ENCODE measurements around the gene NRL.

NRL gene

GRCh38 chr14:24145219-24145618, 30.5 kb upstream of the NRL start:
- no peak for DNase-seq (ENCODE audit: low read depth in 4 of 4, low spot score in 1 of 4)

- no peak for DNase-seq (ENCODE audit: low read depth in 4 of 4, low spot score in 1 of 4)
These were observed 29.7 kb upstream of the NRL start for GRCh38 chr14:24144451-24144850.

GRCh38 chr14:24143511-24143910, 28.8 kb upstream of the NRL start:
- DNase-seq (ENCODE audit: low read depth in 4 of 4, low spot score in 1 of 4) = no peak

DNA sequence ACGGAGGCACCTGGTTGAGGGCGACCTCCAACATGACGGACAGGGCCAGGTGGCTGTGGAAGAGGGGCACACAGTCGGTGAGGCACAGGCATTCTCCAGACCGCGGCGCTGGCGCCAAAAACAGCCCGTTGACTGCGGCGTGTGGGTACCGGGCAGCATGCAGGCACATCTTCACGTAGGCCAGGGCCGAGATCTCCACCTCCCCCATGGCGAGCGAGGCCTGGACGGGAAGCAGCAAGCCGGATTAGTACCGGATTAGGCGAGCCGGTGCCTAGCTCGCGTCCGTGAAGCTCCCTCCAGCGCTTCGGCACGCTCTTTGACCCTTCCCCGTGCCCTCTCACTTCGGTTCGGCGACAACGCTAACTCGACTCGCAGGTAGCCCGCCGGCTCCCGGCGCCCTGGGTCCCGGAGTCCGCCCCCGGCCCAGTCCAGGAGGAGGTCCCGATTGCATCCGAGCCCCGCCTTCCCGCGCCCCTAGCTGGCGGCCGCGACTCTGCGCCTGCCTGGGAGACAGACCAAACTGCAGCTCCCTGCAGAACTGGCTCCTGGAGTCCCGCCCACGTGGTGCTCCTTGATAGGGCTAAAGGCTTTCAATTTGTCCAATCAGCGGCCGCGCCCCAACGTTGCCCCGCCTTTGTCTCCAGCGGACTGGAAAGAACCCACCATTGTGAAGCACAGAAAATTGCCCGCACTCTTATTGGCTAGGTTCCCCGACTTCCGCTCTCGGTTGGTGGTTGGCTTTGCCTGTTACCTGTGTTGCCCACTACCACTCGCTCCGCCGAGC, 26.5 kb upstream of the NRL start, which contains the start of gene EMC9:
EMC9 (minus strand) TSS at position 495 of the 784 bp plus-strand sequence; CDS start at position 208, 287 bp downstream.
- peak; percentile 97 to 100 (median 98) for DNase-seq (ENCODE audit: low read depth in 4 of 4, low spot score in 1 of 4)

GRCh38 chr14:24139272-24139934, 24.7 kb upstream of the NRL start:
- no peak for DNase-seq (ENCODE audit: low read depth in 4 of 4, low spot score in 1 of 4)

GRCh38 chr14:24138396-24139271, 23.9 kb upstream of the NRL start:
- no peak for DNase-seq (ENCODE audit: low read depth in 4 of 4, low spot score in 1 of 4)

GRCh38 chr14:24137529-24138395, 23.0 kb upstream of the NRL start:
- DNase-seq (ENCODE audit: low read depth in 4 of 4, low spot score in 1 of 4) = no peak

DNA sequence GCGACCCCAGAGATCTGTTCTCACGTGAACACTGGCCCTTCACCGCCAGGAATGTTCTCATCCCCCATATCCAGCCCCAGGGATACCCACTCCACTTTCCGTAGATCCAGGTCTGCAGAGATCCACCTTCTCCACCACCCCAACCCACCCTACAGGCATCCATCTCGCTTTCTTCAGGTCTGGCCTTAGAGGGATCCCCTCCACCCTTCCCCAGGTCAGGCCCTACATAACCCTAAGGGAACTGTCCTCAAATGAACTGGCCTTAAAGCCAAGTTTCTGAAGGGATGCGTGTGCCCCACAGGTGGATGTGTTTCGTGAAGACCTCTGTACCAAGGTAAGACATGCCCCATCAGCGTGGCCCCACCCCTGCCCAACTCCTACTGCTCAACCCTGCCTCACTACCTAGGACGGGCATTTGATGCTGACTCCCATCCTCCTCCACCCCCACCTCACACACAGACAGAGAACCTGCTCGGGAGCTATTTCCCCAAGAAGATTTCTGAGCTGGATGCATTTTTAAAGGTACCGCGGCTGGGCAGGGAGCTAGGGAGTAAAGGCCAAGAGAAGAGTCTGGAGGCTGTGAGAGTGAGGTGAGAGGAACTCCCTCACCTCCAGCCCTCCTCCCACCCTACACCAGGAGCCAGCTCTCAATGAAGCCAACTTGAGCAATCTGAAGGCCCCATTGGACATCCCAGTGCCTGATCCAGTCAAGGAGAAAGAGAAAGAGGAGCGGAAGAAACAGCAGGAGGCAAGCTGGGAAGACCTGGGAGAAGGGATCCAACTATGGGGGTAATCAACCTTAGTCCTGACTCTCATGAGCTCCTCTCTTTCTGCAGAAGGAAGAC, 22.2 kb upstream of the NRL start:
- DNase-seq (ENCODE audit: low read depth in 4 of 4, low spot score in 1 of 4) = no peak

- DNase-seq (ENCODE audit: low read depth in 4 of 4, low spot score in 1 of 4) = peak; percentile 76 to 94 (median 91)
These were observed 21.3 kb upstream of the NRL start, which contains the start of gene PSME1 for GRCh38 chr14:24135834-24136683. Gene PSME1 (plus strand): TSS chr14:24136194. CDS start chr14:24136263, 69 bp downstream.

GRCh38 chr14:24135584-24135833, 20.8 kb upstream of the NRL start:
- no peak for DNase-seq (ENCODE audit: low read depth in 4 of 4, low spot score in 1 of 4)

DNA sequence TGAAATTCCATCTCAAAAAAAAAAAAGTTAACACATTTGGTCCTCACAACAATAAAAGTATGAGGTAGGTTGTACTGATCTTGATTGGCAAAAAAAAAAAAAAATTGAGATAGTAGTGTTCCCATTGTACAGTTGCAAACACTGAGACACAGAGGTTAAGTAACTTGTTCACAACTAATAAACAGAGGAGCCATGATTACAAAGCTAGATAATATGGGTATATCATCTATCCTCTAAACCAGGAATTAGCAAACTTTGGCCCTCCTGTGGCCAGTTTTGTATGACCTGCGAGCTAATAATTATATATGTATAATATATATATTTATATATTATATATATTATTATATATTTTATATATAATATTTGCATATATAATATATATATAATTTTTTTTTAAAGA, 19.0 kb upstream of the NRL start:
- no peak for DNase-seq (ENCODE audit: low read depth in 4 of 4, low spot score in 1 of 4)

DNA sequence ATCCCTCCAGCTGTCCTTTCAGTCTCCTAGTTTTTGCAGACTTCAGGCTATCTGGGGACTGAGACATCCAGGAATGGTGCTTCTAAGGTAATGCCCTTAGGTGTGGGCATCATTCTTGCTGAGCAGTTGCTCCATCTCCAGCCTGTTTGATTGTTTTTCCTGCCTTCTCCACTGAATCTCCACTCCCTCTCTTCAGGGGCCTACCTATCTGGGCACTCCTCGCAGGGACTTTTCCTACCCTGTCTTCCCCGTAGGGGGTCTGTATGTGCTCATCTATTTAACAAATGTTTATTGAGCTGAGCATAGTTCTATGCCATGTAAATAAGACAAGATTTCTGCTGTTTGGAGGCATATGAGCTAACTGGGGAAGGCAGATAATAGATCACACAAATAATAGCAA, 18.2 kb upstream of the NRL start:
- DNase-seq (ENCODE audit: low read depth in 4 of 4, low spot score in 1 of 4) = no peak

DNA sequence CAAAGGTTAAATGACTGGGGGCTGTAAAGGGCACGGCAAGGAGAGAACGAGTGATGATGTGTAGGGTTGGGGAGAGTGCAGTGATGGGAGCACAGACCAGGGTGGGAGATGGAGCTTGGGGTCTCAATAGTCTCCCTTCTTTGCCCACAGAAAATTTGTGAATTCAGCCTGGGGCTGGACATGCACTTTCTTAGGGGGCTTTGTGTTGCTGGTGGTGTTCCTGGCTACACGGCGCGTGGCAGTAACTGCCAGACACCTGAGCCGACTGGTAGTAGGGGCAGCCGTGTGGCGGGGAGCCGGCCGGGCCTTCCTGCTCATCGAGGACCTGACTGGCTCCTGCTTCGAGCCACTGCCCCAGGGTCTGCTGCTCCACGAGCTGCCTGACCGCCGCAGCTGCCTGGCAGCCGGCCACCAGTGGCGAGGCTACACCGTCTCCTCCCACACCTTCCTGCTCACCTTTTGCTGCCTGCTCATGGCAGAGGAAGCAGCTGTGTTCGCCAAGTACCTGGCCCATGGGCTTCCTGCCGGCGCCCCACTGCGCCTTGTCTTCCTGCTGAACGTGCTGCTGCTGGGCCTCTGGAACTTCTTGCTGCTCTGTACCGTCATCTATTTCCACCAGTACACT, 17.4 kb upstream of the NRL start:
- no peak for DNase-seq (ENCODE audit: low read depth in 4 of 4, low spot score in 1 of 4)

DNA sequence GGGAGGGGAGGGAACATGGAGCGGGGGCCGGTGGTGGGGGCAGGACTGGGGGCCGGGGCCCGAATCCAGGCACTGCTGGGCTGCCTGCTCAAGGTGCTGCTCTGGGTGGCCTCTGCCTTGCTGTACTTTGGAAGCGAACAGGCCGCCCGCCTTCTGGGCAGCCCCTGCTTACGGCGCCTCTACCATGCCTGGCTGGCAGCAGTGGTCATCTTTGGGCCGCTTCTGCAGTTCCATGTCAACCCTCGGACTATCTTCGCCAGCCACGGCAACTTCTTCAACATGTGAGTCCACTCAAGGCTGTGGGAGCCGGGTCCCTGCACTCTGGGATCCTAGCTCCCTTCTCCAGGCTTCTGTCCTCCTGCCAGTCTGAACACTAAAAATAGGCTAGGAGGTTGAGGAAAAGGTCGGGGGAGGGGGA, 16.8 kb upstream of the NRL start:
- no peak for DNase-seq (ENCODE audit: low read depth in 4 of 4, low spot score in 1 of 4)

- DNase-seq (ENCODE audit: low read depth in 4 of 4, low spot score in 1 of 4) = no peak
These were observed 16.2 kb upstream of the NRL start for GRCh38 chr14:24130717-24131548.

DNA sequence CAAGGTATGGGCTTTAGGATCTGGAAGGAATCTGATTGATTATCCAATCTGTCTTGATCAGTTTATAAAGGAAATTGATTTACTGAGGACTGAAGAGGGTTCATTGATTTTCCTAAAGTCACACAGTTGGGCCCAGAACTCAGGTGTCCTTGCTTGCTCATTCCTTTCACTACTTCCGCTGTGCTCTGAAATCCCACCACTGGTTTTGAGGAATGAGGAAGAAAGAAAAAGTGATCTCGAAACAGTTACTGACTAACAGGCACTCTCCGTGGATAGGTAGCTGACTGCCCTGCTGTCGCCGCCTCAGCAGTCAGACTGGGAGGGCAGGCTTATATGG, 15.6 kb upstream of the NRL start, which contains the start of gene FITM1:
FITM1 (plus strand) TSS at position 280 of the 337 bp plus-strand sequence. CDS start 905 bp downstream, outside the sequence.
- DNase-seq (ENCODE audit: low read depth in 4 of 4, low spot score in 1 of 4) = no peak

GRCh38 chr14:24129410-24129998, 14.8 kb upstream of the NRL start:
- DNase-seq (ENCODE audit: low read depth in 4 of 4, low spot score in 1 of 4) = no peak
